ENCODE data around the gene MRPS25. TPM values are rescaled to one million over a fixed set of nuclear protein-coding genes. Genes with fewer than 3 reads are reported as not detected.

The MRPS25 gene
- total and polyA plus RNA-seq, 9 of the 15 experiments (the other 6 are each of a cell fraction or from before 2014, with no cell fraction given) = 34.3 to 129 (median 78.2) TPM

- 0 out of 2 replicates have a peak, but pooled peaks have one; percentile 1 for TF ChIP-seq BRD4 (IDR thresholded peaks at IDR 0.05)
- no peak for TF ChIP-seq EP400 (IDR thresholded peaks at IDR 0.05)
- TF ChIP-seq FOXK1 (CRISPR knock-in tag; IDR thresholded peaks at IDR 0.05; ENCODE audit: borderline replicate concordance) = 0 out of 2 replicates have a peak, but pooled peaks have one; percentile 71
- TF ChIP-seq RB1 (IDR thresholded peaks at IDR 0.05; ENCODE audit: low read depth) = no peak
- no peak for TF ChIP-seq RBM39 (optimal IDR thresholded peaks at IDR 0.05; ENCODE audit: low read depth, low read length)
- peak; percentile 96 for TF ChIP-seq ZBTB1 (CRISPR knock-in tag; IDR thresholded peaks at IDR 0.05; ENCODE audit: borderline replicate concordance, low read depth)
- TF ChIP-seq, protein P1, sequence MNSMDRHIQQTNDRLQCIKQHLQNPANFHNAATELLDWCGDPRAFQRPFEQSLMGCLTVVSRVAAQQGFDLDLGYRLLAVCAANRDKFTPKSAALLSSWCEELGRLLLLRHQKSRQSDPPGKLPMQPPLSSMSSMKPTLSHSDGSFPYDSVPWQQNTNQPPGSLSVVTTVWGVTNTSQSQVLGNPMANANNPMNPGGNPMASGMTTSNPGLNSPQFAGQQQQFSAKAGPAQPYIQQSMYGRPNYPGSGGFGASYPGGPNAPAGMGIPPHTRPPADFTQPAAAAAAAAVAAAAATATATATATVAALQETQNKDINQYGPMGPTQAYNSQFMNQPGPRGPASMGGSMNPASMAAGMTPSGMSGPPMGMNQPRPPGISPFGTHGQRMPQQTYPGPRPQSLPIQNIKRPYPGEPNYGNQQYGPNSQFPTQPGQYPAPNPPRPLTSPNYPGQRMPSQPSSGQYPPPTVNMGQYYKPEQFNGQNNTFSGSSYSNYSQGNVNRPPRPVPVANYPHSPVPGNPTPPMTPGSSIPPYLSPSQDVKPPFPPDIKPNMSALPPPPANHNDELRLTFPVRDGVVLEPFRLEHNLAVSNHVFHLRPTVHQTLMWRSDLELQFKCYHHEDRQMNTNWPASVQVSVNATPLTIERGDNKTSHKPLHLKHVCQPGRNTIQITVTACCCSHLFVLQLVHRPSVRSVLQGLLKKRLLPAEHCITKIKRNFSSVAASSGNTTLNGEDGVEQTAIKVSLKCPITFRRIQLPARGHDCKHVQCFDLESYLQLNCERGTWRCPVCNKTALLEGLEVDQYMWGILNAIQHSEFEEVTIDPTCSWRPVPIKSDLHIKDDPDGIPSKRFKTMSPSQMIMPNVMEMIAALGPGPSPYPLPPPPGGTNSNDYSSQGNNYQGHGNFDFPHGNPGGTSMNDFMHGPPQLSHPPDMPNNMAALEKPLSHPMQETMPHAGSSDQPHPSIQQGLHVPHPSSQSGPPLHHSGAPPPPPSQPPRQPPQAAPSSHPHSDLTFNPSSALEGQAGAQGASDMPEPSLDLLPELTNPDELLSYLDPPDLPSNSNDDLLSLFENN (IDR thresholded peaks at IDR 0.05; ENCODE audit: low read depth in 2 of 2, low read length in 2 of 2) = no peak
- TF ChIP-seq FOXK2 (conservative IDR thresholded peaks at IDR 0.05 in 1 of 2, IDR thresholded peaks at IDR 0.05 in 1 of 2; ENCODE audit: low read depth in 2 of 2) = no peak
- peak; percentile 93 for TF ChIP-seq SPI1 (IDR thresholded peaks at IDR 0.05; ENCODE audit: borderline replicate concordance, low read depth, low read length)
Measured at GRCh38 chr3:15097891-15098290, 32.8 kb upstream of the MRPS25 start (continued).

All from K562 (cell line).